Activated CD8-positive, alpha-beta memory T cell treated with anti-CD3 and anti-CD28 coated beads, Interleukin-2, amount 50 U/mL, for 48 hours (primary cell): ENCODE data around the gene SRGAP2C.
"Not testable (repeated sequence)": the region's sequence is repeated elsewhere in the genome, so short reads cannot be mapped to it uniquely, and the experiment has no call there.

ENCODE experiments used
- DNase-seq: peaks from one replicate; pipeline ENCODE4 v3.0.0-alpha.2; 2020

The SRGAP2C gene

GRCh38 chr1:121187914-121188313 lies 3.1 kb downstream of the SRGAP2C start:
- DNase-seq, result not testable (repeated sequence)

GRCh38 chr1:121192512-121192911 lies 7.7 kb downstream of the SRGAP2C start:
- not testable (repeated sequence) for DNase-seq

- DNase-seq, result not testable (repeated sequence)
Observed at GRCh38 chr1:121197095-121197882, 12.5 kb downstream of the SRGAP2C start.

- DNase-seq, result not testable (repeated sequence)
Observed at GRCh38 chr1:121199763-121200162, 15.0 kb downstream of the SRGAP2C start.

GRCh38 chr1:121200232-121200631 lies 15.5 kb downstream of the SRGAP2C start:
- not testable (repeated sequence) for DNase-seq

- not testable (repeated sequence) for DNase-seq
Observed at GRCh38 chr1:121200985-121201981, 16.5 kb downstream of the SRGAP2C start.

GRCh38 chr1:121202986-121203385 lies 18.2 kb downstream of the SRGAP2C start:
- DNase-seq, result not testable (repeated sequence)

- not testable (repeated sequence) for DNase-seq
Observed at GRCh38 chr1:121205786-121206711, 21.3 kb downstream of the SRGAP2C start.

- DNase-seq, result not testable (repeated sequence)
Observed at GRCh38 chr1:121207328-121207727, 22.6 kb downstream of the SRGAP2C start.

- DNase-seq, result not testable (repeated sequence)
Observed at GRCh38 chr1:121208375-121208774, 23.6 kb downstream of the SRGAP2C start.

GRCh38 chr1:121210778-121211177 lies 26.0 kb downstream of the SRGAP2C start:
- not testable (repeated sequence) for DNase-seq

- DNase-seq, result not testable (repeated sequence)
Observed at GRCh38 chr1:121213491-121213890, 28.7 kb downstream of the SRGAP2C start.

GRCh38 chr1:121214544-121215156 lies 29.9 kb downstream of the SRGAP2C start:
- not testable (repeated sequence) for DNase-seq

- not testable (repeated sequence) for DNase-seq
Observed at GRCh38 chr1:121215699-121216417, 31.1 kb downstream of the SRGAP2C start.

- not testable (repeated sequence) for DNase-seq
Observed at GRCh38 chr1:121216676-121217075, 31.9 kb downstream of the SRGAP2C start.

GRCh38 chr1:121221770-121222169 lies 37.0 kb downstream of the SRGAP2C start:
- not testable (repeated sequence) for DNase-seq

- not testable (repeated sequence) for DNase-seq
Observed at GRCh38 chr1:121224714-121225113, 39.9 kb downstream of the SRGAP2C start.

GRCh38 chr1:121226295-121226904 lies 41.6 kb downstream of the SRGAP2C start:
- not testable (repeated sequence) for DNase-seq

GRCh38 chr1:121226925-121227324 lies 42.1 kb downstream of the SRGAP2C start:
- not testable (repeated sequence) for DNase-seq

- not testable (repeated sequence) for DNase-seq
Observed at GRCh38 chr1:121227544-121228330, 43.0 kb downstream of the SRGAP2C start.
